AG10803 (cell line): ENCODE measurements around the gene DPYSL5.

Experiments used
- DNase-seq: peaks from one replicate; pipeline ENCODE4 v3.0.0; 2010; ENCODE audit warnings: low read depth
- H3K4me3 ChIP-seq: 2 replicates; pipeline ENCODE4 v1.5.1; 2011; ENCODE audit warnings: mild to moderate bottlenecking, low read length, control low read depth
- CTCF ChIP-seq: conservative IDR thresholded peaks from 2 replicates; pipeline ENCODE4 v1.5.1; 2011; ENCODE audit warnings: mild to moderate bottlenecking, low read length, control low read depth, inconsistent platforms

DPYSL5 gene

GRCh38 chr2:26975102-26975501 is 127.2 kb downstream of the DPYSL5 start:
- no peak for TF ChIP-seq CTCF
- DNase-seq, result no peak
- H3K4me3 ChIP-seq, result no peak overlapping the region

- TF ChIP-seq CTCF, result no peak
- DNase-seq, result no peak
- H3K4me3 ChIP-seq, result no peak overlapping the region
These were observed 127.7 kb downstream of the DPYSL5 start for GRCh38 chr2:26975656-26976055.

GRCh38 chr2:26976237-26976636 is 128.3 kb downstream of the DPYSL5 start:
- peak; percentile 89 for DNase-seq
- H3K4me3 ChIP-seq, result no peak overlapping the region
- no peak for TF ChIP-seq CTCF

- TF ChIP-seq CTCF, result no peak
- no peak for DNase-seq
- no peak overlapping the region for H3K4me3 ChIP-seq
These were observed 129.1 kb downstream of the DPYSL5 start for GRCh38 chr2:26977012-26977411.

GRCh38 chr2:26978061-26978596 is 130.2 kb downstream of the DPYSL5 start:
- no peak overlapping the region for H3K4me3 ChIP-seq
- no peak for DNase-seq
- no peak for TF ChIP-seq CTCF

GRCh38 chr2:26979741-26980140 is 131.8 kb downstream of the DPYSL5 start:
- no peak for DNase-seq
- no peak overlapping the region for H3K4me3 ChIP-seq
- no peak for TF ChIP-seq CTCF

- no peak for DNase-seq
- TF ChIP-seq CTCF, result no peak
- no peak overlapping the region for H3K4me3 ChIP-seq
These were observed 133.0 kb downstream of the DPYSL5 start for GRCh38 chr2:26980971-26981370.
